ENCODE results near the gene C2orf81. TPM values are rescaled to one million over a fixed set of nuclear protein-coding genes. Genes with fewer than 3 reads are reported as not detected.

C2orf81 gene
- total and polyA plus RNA-seq, 10 of the 15 experiments (the other 5 are each of a cell fraction or from before 2014, with no cell fraction given): 0.10 to 9.8 (median 2.7) TPM

DNA sequence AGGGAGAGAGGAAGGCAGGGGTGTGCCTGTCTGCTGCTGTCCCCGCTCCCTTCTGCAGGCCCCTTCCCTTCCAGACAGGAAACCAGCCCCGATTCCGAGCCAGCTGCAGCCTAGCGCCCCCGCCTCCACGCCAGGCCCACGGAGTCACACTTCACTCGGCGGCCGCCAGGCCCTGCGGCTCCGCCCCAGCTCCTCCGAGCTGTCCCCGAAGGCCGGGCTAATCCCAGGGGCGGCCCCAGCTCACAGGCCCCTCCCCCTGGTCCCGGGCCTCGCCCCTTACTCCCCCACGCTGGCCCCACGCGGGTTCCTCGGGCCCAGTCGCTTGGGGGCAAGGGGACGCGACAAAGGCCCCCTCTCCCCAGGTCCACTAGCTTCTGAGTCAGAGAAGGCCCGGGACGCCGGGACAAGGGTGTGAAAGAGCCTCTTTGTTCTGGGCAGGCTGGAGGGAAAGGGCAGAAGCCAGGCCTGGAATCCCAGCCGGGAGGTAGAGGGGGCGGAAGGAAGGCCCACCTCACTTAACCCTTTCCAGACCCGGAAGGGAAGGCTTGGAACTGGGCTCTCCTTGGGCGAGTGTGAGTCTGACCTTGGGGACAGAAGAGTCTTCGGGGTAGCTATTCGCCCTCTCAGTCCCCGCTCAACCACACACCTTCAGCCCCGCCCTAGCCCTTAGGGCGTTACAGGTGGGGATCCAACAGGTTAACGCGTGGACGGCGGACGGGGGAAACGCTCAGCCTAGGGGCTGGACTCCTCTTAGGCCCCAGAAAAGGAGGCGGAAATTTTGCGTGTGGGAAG, 19.2 kb upstream of the C2orf81 start (continued):
- TF ChIP-seq SUPT20H (IDR thresholded peaks at IDR 0.05; ENCODE audit: borderline replicate concordance, control insufficient read depth, low read depth, low read length) (no peak), HDAC2 (IDR thresholded peaks at IDR 0.05) (no peak), IKZF1 (conservative IDR thresholded peaks at IDR 0.05) (peak; percentile 80; the same call in 1 of the 2 replicates), DPF2 (IDR thresholded peaks at IDR 0.05) (peak; percentile 57; the same call in 1 of the 2 replicates), SIX5 (IDR thresholded peaks at IDR 0.05; ENCODE audit: low read depth, low read length, severe bottlenecking) (no peak), SMAD5 (IDR thresholded peaks at IDR 0.05; ENCODE audit: low read depth) (0 out of 2 replicates have a peak, but pooled peaks have one; percentile 25), PAX8 (IDR thresholded peaks at IDR 0.05) (no peak), RELA (IDR thresholded peaks at IDR 0.05; ENCODE audit: borderline replicate concordance, partially characterized antibody) (no peak), PML (IDR thresholded peaks at IDR 0.05; ENCODE audit: low read length) (no peak), CBX5 (IDR thresholded peaks at IDR 0.05; ENCODE audit: low read depth) (no peak), RAD51 (IDR thresholded peaks at IDR 0.05) (no peak), CHD1 (IDR thresholded peaks at IDR 0.05; ENCODE audit: low read depth, low read length) (no peak)
- TF ChIP-seq, protein P1, sequence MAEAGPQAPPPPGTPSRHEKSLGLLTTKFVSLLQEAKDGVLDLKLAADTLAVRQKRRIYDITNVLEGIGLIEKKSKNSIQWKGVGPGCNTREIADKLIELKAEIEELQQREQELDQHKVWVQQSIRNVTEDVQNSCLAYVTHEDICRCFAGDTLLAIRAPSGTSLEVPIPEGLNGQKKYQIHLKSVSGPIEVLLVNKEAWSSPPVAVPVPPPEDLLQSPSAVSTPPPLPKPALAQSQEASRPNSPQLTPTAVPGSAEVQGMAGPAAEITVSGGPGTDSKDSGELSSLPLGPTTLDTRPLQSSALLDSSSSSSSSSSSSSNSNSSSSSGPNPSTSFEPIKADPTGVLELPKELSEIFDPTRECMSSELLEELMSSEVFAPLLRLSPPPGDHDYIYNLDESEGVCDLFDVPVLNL (IDR thresholded peaks at IDR 0.05; ENCODE audit: low read depth, low read length): no peak
- TF ChIP-seq, protein P2, sequence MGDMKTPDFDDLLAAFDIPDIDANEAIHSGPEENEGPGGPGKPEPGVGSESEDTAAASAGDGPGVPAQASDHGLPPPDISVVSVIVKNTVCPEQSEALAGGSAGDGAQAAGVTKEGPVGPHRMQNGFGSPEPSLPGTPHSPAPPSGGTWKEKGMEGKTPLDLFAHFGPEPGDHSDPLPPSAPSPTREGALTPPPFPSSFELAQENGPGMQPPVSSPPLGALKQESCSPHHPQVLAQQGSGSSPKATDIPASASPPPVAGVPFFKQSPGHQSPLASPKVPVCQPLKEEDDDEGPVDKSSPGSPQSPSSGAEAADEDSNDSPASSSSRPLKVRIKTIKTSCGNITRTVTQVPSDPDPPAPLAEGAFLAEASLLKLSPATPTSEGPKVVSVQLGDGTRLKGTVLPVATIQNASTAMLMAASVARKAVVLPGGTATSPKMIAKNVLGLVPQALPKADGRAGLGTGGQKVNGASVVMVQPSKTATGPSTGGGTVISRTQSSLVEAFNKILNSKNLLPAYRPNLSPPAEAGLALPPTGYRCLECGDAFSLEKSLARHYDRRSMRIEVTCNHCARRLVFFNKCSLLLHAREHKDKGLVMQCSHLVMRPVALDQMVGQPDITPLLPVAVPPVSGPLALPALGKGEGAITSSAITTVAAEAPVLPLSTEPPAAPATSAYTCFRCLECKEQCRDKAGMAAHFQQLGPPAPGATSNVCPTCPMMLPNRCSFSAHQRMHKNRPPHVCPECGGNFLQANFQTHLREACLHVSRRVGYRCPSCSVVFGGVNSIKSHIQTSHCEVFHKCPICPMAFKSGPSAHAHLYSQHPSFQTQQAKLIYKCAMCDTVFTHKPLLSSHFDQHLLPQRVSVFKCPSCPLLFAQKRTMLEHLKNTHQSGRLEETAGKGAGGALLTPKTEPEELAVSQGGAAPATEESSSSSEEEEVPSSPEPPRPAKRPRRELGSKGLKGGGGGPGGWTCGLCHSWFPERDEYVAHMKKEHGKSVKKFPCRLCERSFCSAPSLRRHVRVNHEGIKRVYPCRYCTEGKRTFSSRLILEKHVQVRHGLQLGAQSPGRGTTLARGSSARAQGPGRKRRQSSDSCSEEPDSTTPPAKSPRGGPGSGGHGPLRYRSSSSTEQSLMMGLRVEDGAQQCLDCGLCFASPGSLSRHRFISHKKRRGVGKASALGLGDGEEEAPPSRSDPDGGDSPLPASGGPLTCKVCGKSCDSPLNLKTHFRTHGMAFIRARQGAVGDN (IDR thresholded peaks at IDR 0.05): peak; percentile 64; the same call in 1 of the 2 replicates
- TF ChIP-seq, protein P3, sequence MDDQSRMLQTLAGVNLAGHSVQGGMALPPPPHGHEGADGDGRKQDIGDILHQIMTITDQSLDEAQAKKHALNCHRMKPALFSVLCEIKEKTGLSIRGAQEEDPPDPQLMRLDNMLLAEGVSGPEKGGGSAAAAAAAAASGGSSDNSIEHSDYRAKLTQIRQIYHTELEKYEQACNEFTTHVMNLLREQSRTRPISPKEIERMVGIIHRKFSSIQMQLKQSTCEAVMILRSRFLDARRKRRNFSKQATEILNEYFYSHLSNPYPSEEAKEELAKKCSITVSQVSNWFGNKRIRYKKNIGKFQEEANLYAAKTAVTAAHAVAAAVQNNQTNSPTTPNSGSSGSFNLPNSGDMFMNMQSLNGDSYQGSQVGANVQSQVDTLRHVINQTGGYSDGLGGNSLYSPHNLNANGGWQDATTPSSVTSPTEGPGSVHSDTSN (IDR thresholded peaks at IDR 0.05; ENCODE audit: insufficient replicate concordance, low read depth, low read length): no peak
- TF ChIP-seq, protein P4, sequence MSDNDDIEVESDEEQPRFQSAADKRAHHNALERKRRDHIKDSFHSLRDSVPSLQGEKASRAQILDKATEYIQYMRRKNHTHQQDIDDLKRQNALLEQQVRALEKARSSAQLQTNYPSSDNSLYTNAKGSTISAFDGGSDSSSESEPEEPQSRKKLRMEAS (IDR thresholded peaks at IDR 0.05; ENCODE audit: low read depth, low read length): no peak
